ENCODE results near the gene SPP2.

- TF ChIP-seq CTCF (IDR thresholded peaks at IDR 0.05; ENCODE audit: low read length) (no peak), EZH2 (optimal IDR thresholded peaks at IDR 0.05; ENCODE audit: low read depth, low read length) (no peak), EZH2phosphoT487 (IDR thresholded peaks at IDR 0.05; ENCODE audit: low read length) (no peak)
These were observed 45.4 kb upstream of the SPP2 start for GRCh38 chr2:234005126-234005525.

Measured in MM.1S (cell line).